ENCODE measurements around the gene NDUFS8. TPM values are rescaled to one million over a fixed set of nuclear protein-coding genes. Genes with fewer than 3 reads are reported as not detected.

Gene NDUFS8
- total RNA-seq, 4 donors from 2014 or later, result 53.4 to 291 (median 139) TPM

- intact Hi-C loops (cut with DNase I; ENCODE audit: low total_unique reads), result no loop called here
- Histone ChIP-seq H3K27ac (no peak overlapping the region), H3K4me3 (no peak overlapping the region), H3K9me3 (no peaks in the 10 kb centered on the region), H3K27me3 (no peaks in the 10 kb centered on the region), H3K4me1 (peaks cover 0 to 4% of the 10 kb centered on the region in 2 donors), H3K36me3 (no peaks in the 10 kb centered on the region)
- TF ChIP-seq POLR2A (IDR thresholded peaks at IDR 0.05) (no peak), CTCF (IDR thresholded peaks at IDR 0.05) (no peak)
- no peak for DNase-seq
Observed at GRCh38 chr11:68017980-68018729, 12.3 kb upstream of the NDUFS8 start.

- DNase-seq, result no peak
- Histone ChIP-seq H3K9me3 (no peaks in the 10 kb centered on the region), H3K27me3 (no peaks in the 10 kb centered on the region), H3K4me3 (no peak overlapping the region), H3K27ac (no peak overlapping the region), H3K36me3 (no peaks in the 10 kb centered on the region), H3K4me1 (peaks cover 0 to 4% of the 10 kb centered on the region in 2 donors)
- intact Hi-C loops (cut with DNase I; ENCODE audit: low total_unique reads), result no loop called here
- TF ChIP-seq POLR2A (IDR thresholded peaks at IDR 0.05), result no peak
- no peak for TF ChIP-seq CTCF (IDR thresholded peaks at IDR 0.05)
Observed at GRCh38 chr11:68018730-68019190, 11.7 kb upstream of the NDUFS8 start.

GRCh38 chr11:68019486-68019885, 11.0 kb upstream of the NDUFS8 start:
- H3K4me1 ChIP-seq, result peaks cover 0 to 2% of the 10 kb centered on the region in 2 donors
- intact Hi-C loops (cut with DNase I; ENCODE audit: low total_unique reads), result no loop called here
- H3K27me3 ChIP-seq, result no peaks in the 10 kb centered on the region
- H3K4me3 ChIP-seq, result no peak overlapping the region
- H3K9me3 ChIP-seq, result no peaks in the 10 kb centered on the region
- no peak for DNase-seq
- no peak overlapping the region for H3K27ac ChIP-seq
- TF ChIP-seq POLR2A (IDR thresholded peaks at IDR 0.05) (no peak), CTCF (IDR thresholded peaks at IDR 0.05) (no peak)
- H3K36me3 ChIP-seq, result no peaks in the 10 kb centered on the region

GRCh38 chr11:68020575-68020974, 9.9 kb upstream of the NDUFS8 start:
- H3K4me3 ChIP-seq, result no peak overlapping the region
- no peak for TF ChIP-seq CTCF (IDR thresholded peaks at IDR 0.05)
- no peak for TF ChIP-seq POLR2A (IDR thresholded peaks at IDR 0.05)
- no peaks in the 10 kb centered on the region for H3K4me1 ChIP-seq
- intact Hi-C loops (cut with DNase I; ENCODE audit: low total_unique reads), result no loop called here
- H3K9me3 ChIP-seq, result no peaks in the 10 kb centered on the region
- no peak for DNase-seq
- no peak overlapping the region for H3K27ac ChIP-seq
- H3K27me3 ChIP-seq, result no peaks in the 10 kb centered on the region
- H3K36me3 ChIP-seq, result no peaks in the 10 kb centered on the region

- DNase-seq, result no peak
- no peak overlapping the region for H3K27ac ChIP-seq
- H3K4me3 ChIP-seq, result no peak overlapping the region
- H3K9me3 ChIP-seq, result no peaks in the 10 kb centered on the region
- H3K36me3 ChIP-seq, result no peaks in the 10 kb centered on the region
- intact Hi-C loops (cut with DNase I; ENCODE audit: low total_unique reads), result no loop called here
- TF ChIP-seq CTCF (IDR thresholded peaks at IDR 0.05), result no peak
- TF ChIP-seq POLR2A (IDR thresholded peaks at IDR 0.05), result no peak
- H3K4me1 ChIP-seq, result no peaks in the 10 kb centered on the region
- H3K27me3 ChIP-seq, result no peaks in the 10 kb centered on the region
Observed at GRCh38 chr11:68021167-68021787, 9.2 kb upstream of the NDUFS8 start.

Measured in uterus (tissue), 4 donors.